NCI-H82 treated with DMSO at 0.1 percent for 48 hours (cell line): ENCODE measurements around the gene RAB5B.
A peak's percentile ranks its signal among the peaks of the same experiment; 100 is the strongest.
"Not testable (repeated sequence)": the region's sequence is repeated elsewhere in the genome, so short reads cannot be mapped to it uniquely, and the experiment has no call there.

Source experiments
- DNase-seq: peaks from one replicate; lab custom pipeline; 2025; ENCODE audit not compliant: unreplicated experiment; lab: John Stamatoyannopoulos, UW

The RAB5B gene

GRCh38 chr12:55982319-55982936 lies 8.6 kb downstream of the RAB5B start:
- no peak for DNase-seq

DNA sequence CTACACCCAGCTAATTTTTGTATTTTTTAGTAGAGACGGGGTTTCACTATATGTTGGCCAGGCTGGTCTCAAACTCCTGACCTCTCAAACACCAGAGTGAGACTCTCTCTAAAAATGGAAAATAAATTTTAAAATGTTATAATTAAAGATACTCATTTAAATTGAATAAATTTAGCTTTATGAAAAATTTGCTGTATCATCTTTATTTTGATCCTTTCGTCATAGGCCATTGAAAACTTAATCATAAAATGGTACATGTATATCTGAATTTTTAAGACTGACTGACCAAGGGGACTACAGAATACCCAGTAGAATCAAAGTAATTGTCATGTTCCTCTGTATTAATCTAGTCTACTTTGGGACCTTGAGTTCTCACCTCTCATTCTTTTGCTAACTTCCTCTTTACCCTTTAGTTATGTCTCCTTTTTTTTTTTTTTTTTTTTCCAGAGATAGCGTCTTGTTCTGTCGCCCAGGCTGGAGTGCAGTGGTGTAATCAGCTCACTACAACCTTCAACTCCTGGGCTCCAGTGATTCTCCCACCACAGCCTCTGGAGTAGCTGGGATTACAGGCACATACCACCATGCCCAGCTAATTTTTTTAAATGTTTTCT lies 9.5 kb downstream of the RAB5B start:
- no peak for DNase-seq

GRCh38 chr12:55984861-55985260 lies 11.0 kb downstream of the RAB5B start:
- no peak for DNase-seq

DNA sequence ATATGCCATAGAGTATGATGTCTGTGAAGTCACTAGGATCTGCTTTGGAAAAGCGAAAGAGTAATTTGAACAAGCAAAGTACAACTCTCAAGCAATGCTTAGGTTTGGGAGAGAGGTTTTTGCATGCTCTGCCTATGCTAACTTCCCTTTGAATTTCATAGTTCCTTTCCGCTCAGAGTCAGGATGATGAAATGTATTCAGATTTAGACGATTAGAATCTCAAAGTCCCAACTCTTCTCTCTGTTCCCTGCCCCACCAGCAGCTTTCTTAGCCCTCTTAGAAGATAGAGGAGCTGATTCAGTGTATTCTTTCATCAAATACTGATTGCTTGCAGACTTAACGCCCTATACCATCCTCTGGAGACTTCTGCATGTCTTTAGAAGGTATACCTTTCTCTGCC lies 11.5 kb downstream of the RAB5B start:
- DNase-seq: no peak

DNA sequence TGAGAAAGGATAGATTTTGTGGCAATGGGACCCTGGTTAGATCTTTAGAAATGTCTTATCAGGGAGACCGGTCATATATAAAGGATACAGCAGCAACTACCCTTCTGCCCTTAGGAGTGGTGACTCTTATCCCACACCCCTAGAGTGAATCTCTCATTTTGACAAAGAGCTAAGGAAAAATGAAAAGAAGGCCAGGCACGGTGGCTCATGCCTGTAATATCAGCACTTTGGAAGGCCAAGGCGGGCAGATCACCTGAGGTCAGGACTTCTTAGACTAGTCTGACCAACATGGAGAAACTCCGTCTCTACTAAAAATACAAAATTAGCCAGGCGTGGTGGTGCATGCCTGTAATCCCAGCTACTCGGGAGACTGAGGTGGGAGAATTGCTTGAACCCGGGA lies 12.1 kb downstream of the RAB5B start:
- not testable (repeated sequence) for DNase-seq

DNA sequence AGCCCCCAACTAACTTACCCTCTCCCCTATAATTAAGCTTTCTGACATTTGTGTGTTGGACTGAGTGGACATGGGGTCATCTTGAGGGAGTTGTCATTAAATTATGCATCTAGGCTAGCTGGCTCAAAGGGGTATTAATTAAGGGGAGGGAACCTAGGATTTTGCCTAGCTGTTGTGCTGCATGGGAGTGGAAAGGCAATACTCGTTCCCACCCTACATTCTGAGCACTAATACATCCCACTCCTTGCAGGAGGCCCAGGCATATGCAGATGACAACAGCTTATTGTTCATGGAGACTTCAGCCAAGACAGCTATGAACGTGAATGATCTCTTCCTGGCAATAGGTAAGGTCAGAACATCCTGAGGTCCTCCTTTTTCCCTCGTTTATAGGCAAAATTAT lies 17.2 kb downstream of the RAB5B start:
- DNase-seq: no peak

DNA sequence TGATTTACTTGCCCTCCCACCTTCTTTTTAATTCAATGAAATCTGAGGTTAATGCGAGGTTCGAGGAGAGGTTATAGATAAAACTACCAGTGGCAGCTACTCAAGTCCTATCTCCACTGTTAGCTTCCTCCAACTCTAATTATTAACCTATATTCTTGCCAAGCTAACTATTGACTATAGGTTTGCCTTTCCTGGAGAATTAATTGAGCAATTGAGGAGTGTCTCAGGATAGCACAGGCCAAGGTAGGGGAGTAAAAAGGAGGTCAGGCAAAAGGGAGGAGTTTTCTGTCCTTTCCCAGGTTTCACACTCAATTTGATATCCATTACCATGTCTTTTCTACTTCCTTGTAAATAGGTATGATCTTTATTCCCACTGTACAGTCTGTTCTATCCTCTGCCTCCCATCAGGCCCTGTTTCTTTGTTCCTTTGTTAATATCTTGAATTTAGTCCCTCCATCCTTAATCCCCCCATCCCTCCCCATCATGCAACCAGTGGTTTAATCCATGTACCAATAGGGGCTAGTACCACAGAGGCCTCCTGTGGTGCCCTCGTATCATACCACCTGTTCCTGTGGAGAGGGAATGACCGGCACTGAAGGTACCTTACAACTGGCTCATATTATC lies 19.5 kb downstream of the RAB5B start:
- no peak for DNase-seq

DNA sequence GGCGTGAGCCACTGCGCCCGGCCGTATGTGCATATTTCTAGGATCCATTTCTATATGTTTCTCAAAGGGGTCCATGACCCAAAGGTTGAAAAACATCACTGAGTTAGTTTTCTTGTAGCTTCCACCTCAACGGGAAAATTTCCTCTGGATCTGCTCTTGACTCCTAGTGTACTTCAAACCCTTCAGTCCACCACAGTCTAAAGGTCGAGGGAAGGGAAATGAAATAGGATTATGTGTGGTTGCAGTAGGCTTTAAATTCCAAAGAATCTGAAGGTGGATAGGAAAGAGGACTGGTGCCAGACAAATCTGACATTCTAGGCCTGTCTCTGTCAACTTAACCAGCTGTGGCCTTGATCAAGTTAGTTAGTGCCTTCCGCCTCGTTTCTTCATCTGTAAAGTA lies 21.5 kb downstream of the RAB5B start:
- no peak for DNase-seq

DNA sequence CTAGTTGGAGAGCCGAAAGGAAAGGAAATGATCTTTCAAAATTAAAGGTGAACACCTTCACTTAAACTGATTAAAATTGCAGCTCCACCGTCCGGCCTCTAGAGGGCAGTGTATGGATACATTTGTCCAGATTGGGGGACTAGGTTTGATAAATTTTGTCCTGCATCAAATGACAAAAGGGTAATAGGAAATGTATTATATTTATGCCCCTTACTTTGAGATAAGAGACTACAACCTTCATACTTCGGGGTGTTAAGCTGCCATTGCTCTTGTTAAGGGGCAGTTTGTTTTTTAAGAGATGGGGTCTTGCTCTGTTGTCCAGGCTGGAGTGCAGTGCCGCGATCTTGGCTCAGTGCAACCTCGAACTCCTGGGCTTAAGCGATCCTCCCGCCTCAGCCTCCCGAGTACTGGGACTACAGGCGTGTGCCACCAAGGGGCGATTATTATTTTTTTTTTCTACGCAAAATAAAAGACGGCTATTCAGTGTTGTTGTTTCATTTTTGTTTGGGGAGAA lies 22.4 kb downstream of the RAB5B start:
- DNase-seq: peak; percentile 13

- peak; percentile 77 for DNase-seq
Measured at GRCh38 chr12:55996715-55997534, 23.0 kb downstream of the RAB5B start, which contains the start of gene SUOX. Gene SUOX, plus strand, starts transcription at chr12:55997276. Its CDS starts 4,946 bp downstream, at chr12:56002222.

GRCh38 chr12:55997535-55997859 lies 23.6 kb downstream of the RAB5B start:
- DNase-seq: no peak

DNA sequence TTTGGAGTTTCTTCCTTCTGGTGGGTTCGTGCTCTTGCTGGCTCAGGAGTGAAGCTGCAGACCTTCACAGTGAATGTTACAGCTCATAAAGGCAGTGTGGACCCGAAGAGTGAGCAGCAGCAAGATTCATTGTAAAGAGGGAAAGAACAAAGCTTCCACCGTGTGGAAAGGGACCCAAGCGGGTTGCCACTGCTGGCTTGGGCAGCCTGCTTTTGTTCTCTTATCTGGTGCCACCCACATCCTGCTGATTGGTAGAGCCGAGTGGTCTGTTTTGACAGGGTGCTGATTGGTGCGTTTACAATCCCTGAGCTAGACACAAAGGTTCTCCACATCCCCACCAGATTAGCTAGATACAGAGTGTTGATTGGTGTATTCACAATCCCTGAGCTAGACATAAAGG lies 25.6 kb downstream of the RAB5B start:
- not testable (repeated sequence) for DNase-seq

- DNase-seq: not testable (repeated sequence)
Measured at GRCh38 chr12:55999999-56000540, 26.2 kb downstream of the RAB5B start.

- DNase-seq: no peak
Measured at GRCh38 chr12:56001487-56002100, 27.7 kb downstream of the RAB5B start.

GRCh38 chr12:56003376-56003775 lies 29.5 kb downstream of the RAB5B start:
- DNase-seq: not testable (repeated sequence)

GRCh38 chr12:56004211-56004610 lies 30.3 kb downstream of the RAB5B start:
- DNase-seq: no peak

DNA sequence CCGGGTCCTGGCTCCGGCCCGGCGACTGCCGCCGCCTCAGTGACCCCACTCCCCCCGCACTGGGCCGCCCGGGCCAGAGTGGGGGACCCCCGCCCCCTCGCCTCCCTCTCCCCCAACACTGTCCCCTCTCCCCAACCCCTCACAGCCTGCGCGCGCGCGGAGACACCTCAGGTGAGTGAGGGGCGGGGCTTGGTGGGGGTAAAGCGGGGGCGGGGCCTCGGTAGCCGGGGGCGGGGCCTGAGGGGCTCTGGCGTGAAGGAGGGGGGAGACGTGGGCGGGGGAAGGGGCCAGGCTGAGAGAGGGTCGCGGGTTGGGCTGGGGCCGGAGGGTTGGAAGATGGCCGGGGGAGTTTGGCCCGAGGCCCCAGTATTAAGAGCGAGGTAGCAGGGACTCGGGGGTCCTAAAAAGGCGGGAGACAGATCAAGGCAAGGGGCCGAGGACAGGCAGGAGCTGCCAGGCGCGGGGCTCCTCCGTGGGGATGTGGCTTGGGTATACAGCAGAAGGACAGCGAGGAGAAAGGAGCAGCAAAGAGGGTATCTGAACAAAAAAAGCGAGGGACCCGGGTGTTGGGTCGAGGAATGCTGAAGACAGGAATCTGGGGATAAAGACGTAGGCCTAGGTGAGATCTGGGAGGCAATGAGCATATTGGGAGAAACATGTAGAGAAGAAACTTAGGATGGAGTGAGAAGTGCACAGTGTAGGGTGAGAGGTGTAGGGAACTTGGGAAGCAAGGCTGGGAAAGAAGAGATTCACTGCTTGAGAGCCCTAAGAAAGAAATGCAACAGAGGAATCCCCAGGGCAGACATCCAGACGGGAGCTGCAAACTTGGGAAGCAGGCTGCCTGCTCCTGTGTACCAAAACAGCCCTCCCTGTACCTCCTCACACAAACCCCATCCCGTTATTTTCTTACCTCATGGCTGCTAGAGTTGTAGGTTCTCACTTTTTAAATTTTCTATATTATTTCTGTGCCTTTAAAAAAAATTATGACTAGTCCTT lies 34.0 kb downstream of the RAB5B start:
- peak; percentile 37 for DNase-seq

DNA sequence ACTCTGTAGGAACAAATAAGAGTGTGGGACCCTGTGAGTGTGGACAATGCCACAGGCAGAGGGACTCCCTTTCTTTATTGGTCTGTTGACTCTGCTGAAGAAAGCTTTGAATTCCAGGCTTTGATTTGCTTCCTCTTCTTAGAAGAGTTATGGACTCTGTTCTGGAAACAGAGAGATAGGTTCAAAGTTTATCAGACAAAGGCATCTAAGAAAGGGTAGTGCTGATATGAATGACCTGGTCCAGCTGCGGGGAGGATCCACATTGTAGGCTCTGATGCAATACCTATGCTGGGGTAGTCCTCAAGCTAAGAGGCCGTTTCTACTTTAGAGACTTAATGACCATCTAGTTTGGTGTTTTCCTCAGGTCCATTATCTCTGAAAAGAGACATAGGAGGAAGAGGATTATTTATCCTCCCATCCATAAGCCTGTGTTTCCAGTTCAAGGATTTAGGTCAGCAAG lies 36.3 kb downstream of the RAB5B start:
- no peak for DNase-seq

DNA sequence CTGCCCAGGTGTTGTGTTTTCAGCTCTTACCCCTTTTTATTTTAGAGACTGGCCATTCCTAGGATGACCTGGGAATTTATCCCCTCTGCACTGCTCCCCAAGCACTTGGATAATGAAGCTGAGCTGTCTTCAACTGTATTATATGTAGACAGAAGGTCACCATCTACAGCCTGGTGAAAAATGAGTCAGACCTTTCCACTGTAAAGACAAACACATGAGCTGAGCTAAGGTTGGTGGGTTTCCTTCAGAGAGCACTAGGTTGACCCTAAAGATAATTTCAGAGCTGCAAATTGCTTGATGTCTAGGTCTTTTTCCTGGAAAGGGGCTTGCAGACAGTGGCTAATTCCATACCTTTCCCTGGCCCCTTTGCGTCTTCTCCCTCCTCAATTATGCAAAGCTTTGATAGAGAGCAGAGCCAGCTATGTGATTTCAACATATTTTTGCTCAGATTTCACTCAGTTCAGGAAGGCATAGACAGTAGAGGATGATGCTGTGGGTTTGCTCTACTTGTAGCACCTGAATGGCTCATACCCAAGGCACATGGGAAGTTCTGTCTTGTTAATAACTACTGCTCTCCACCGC lies 37.7 kb downstream of the RAB5B start:
- DNase-seq: no peak
